GM23338 (cell line): ENCODE results near the gene AFAP1L1. TPM values are rescaled to one million over a fixed set of nuclear protein-coding genes. Genes with fewer than 3 reads are reported as not detected.
A peak's percentile ranks its signal among the peaks of the same experiment; 100 is the strongest.

ENCODE experiments used
- ATAC-seq: fragments of 200-7000 bp; cut with Tn5 transposase; 3 replicates; pipeline ENCODE4 v1.9.1; 2020
- DNase-seq: peaks from one replicate; pipeline ENCODE4 v3.0.0-alpha.2; 2015; ENCODE audit warnings: low spot score
- H2AFZ ChIP-seq: fragments of 200-600 bp; sonication (generic); 2 replicates; pipeline ENCODE4 v1.8.0; 2016; ENCODE audit warnings: antibody characterized with exemption, mild to moderate bottlenecking, moderate library complexity
- H3F3A ChIP-seq: fragments of 200-600 bp; sonication (generic); replicated peaks from 2 replicates; pipeline ENCODE4 v1.8.0; 2017; ENCODE audit warnings: antibody characterized with exemption, mixed run types, low read depth
- H3K27ac ChIP-seq: fragments of 200-600 bp; sonication (generic); 2 replicates; pipeline ENCODE4 v1.6.1; 2016; ENCODE audit warnings: low read depth
- H3K27me3 ChIP-seq: fragments of 200-600 bp; sonication (generic); 2 replicates; pipeline ENCODE4 v1.8.0; 2016; ENCODE audit warnings: mild to moderate bottlenecking, mixed run types, moderate library complexity; ENCODE audit not compliant: insufficient read depth
- H3K36me3 ChIP-seq: fragments of 200-600 bp; sonication (generic); 2 replicates; pipeline ENCODE4 v1.8.0; 2016; ENCODE audit warnings: mild to moderate bottlenecking; ENCODE audit not compliant: insufficient read depth
- H3K4me1 ChIP-seq: fragments of 200-600 bp; sonication (generic); 2 replicates; pipeline ENCODE4 v1.8.0; 2016; ENCODE audit warnings: mild to moderate bottlenecking, moderate library complexity; ENCODE audit not compliant: insufficient read depth
- H3K4me2 ChIP-seq: fragments of 200-600 bp; sonication (generic); 2 replicates; pipeline ENCODE4 v1.7.1; 2017; ENCODE audit warnings: mixed run types
- H3K4me3 ChIP-seq: fragments of 200-600 bp; sonication (generic); 2 replicates; pipeline ENCODE4 v1.6.1; 2016; ENCODE audit warnings: mixed run types
- H3K79me2 ChIP-seq: fragments of 200-600 bp; sonication (generic); replicated peaks from 2 replicates; pipeline ENCODE4 v1.8.0; 2017; ENCODE audit warnings: mild to moderate bottlenecking; ENCODE audit not compliant: insufficient read depth
- H3K9me2 ChIP-seq: fragments of 200-600 bp; sonication (generic); 2 replicates; pipeline ENCODE4 v1.8.0; 2017; ENCODE audit not compliant: insufficient read depth
- H4K20me1 ChIP-seq: fragments of 200-600 bp; sonication (generic); replicated peaks from 2 replicates; pipeline ENCODE4 v1.8.0; 2017; ENCODE audit warnings: mild to moderate bottlenecking; ENCODE audit not compliant: insufficient read depth
- H3K27ac Mint-ChIP-seq: 2 replicates; pipeline ENCODE4 v1.8.0; 2020; ENCODE audit warnings: inconsistent platforms, mild to moderate bottlenecking, moderate library complexity, mixed read lengths
- H3K27me3 Mint-ChIP-seq: 3 replicates; pipeline ENCODE4 v1.8.0; 2022; ENCODE audit warnings: low read depth, mild to moderate bottlenecking, moderate library complexity, mixed read lengths, inconsistent platforms; ENCODE audit not compliant: insufficient read depth, poor library complexity
- H3K36me3 Mint-ChIP-seq: 3 replicates; pipeline ENCODE4 v1.8.0; 2021; ENCODE audit warnings: low read depth, mild to moderate bottlenecking, inconsistent platforms, moderate library complexity, mixed read lengths
- H3K4me1 Mint-ChIP-seq: 3 replicates; pipeline ENCODE4 v1.8.0; 2020; ENCODE audit warnings: mild to moderate bottlenecking, inconsistent platforms, mixed read lengths
- H3K4me3 Mint-ChIP-seq: 3 replicates; pipeline ENCODE4 v1.8.0; 2021; ENCODE audit warnings: moderate library complexity, mild to moderate bottlenecking, inconsistent platforms, mixed read lengths
- H3K9me3 Mint-ChIP-seq: 3 replicates; pipeline ENCODE4 v1.8.0; 2020; ENCODE audit warnings: moderate library complexity, mild to moderate bottlenecking, inconsistent platforms, mixed read lengths
- EZH2 ChIP-seq: fragments of 200-600 bp; sonication (generic); IDR thresholded peaks from one replicate; pipeline ENCODE4 v1.8.0; 2017; ENCODE audit warnings: antibody characterized with exemption, mild to moderate bottlenecking, low read depth; ENCODE audit not compliant: unreplicated experiment
- EZH2phosphoT487 ChIP-seq: fragments of 200-600 bp; sonication (generic); IDR thresholded peaks from one replicate; pipeline ENCODE4 v1.8.1; 2018; ENCODE audit warnings: antibody characterized with exemption; ENCODE audit not compliant: unreplicated experiment
- NANOG ChIP-seq: IDR thresholded peaks from 2 replicates; pipeline ENCODE4 v1.6.1; 2016; ENCODE audit warnings: antibody characterized with exemption, borderline replicate concordance
- POLR2AphosphoS5 ChIP-seq: IDR thresholded peaks from 2 replicates; pipeline ENCODE4 v1.6.1; 2016; ENCODE audit warnings: antibody characterized with exemption, low read depth
- REST ChIP-seq: IDR thresholded peaks from one replicate; pipeline ENCODE4 v1.6.1; 2018; ENCODE audit warnings: antibody characterized with exemption; ENCODE audit not compliant: unreplicated experiment
- ZNF114 ChIP-seq: fragments of 250-450 bp; sonication (Bioruptor Pico); IDR thresholded peaks from 2 replicates; pipeline ENCODE4 v1.5.0; 2020; ENCODE audit warnings: mild to moderate bottlenecking, moderate library complexity
- ZNF462 ChIP-seq: fragments of 250-450 bp; sonication (Bioruptor Pico); IDR thresholded peaks from 2 replicates; pipeline ENCODE4 v1.5.0; 2020; ENCODE audit warnings: mild to moderate bottlenecking, moderate library complexity
- polyA plus RNA-seq: library from polyadenylated mRNA; unstranded; fragments of >200 nt; fragmentation: Nextera tagmentation; extraction: Ambion mirVana; gene quantifications from 2 replicates; pipeline ENCODE4 v1.2.1, GENCODE V29; 2016
- total RNA-seq: library from RNA; depleted of rRNA; stranded (reverse); fragments of >200 nt; shearing (Covaris generic); gene quantifications from 2 replicates; pipeline ENCODE4 v1.2.3, GENCODE V29; 2014

AFAP1L1 gene
- total and polyA plus RNA-seq, 2 experiments from 2014 or later = 3.2 to 5.7 TPM

GRCh38 chr5:149254506-149254905, 17.2 kb upstream of the AFAP1L1 start:
- no peak for TF ChIP-seq NANOG
- TF ChIP-seq REST = peak; percentile 75
- peaks cover 6% of the 10 kb centered on the region for H3K27me3 Mint-ChIP-seq
- no peaks in the 10 kb centered on the region for H3K36me3 Mint-ChIP-seq

GRCh38 chr5:149256451-149256850, 15.2 kb upstream of the AFAP1L1 start:
- ATAC-seq = no peak
- no peak overlapping the region for H2AFZ ChIP-seq
- H3K4me2 ChIP-seq = no peak overlapping the region
- no peaks in the 10 kb centered on the region for H3K79me2 ChIP-seq
- H3F3A ChIP-seq = no peaks in the 10 kb centered on the region
- Mint-ChIP-seq H3K27me3 (peaks cover 6% of the 10 kb centered on the region), H3K36me3 (no peaks in the 10 kb centered on the region), H3K9me3 (no peaks in the 10 kb centered on the region), H3K4me1 (no peaks in the 10 kb centered on the region), H3K4me3 (no peak overlapping the region), H3K27ac (no peak overlapping the region)
- H3K27me3 ChIP-seq = no peaks in the 10 kb centered on the region
- H3K36me3 ChIP-seq = no peaks in the 10 kb centered on the region
- H3K9me2 ChIP-seq = no peaks in the 10 kb centered on the region
- H3K4me1 ChIP-seq = no peaks in the 10 kb centered on the region
- no peak for DNase-seq
- H4K20me1 ChIP-seq = no peaks in the 10 kb centered on the region
- TF ChIP-seq ZNF114 (no peak), NANOG (no peak), EZH2phosphoT487 (no peak), POLR2AphosphoS5 (no peak), EZH2 (no peak)
- no peak overlapping the region for H3K27ac ChIP-seq
- no peak overlapping the region for H3K4me3 ChIP-seq

More at GRCh38 chr5:149254506-149254905, 17.2 kb upstream of the AFAP1L1 start:
- no peak overlapping the region for H3K27ac Mint-ChIP-seq
- H3K36me3 ChIP-seq = no peaks in the 10 kb centered on the region
- H3K4me3 ChIP-seq = no peak overlapping the region
- no peaks in the 10 kb centered on the region for H3K27me3 ChIP-seq
- no peaks in the 10 kb centered on the region for H4K20me1 ChIP-seq
- DNase-seq = peak; percentile 68
- no peaks in the 10 kb centered on the region for H3F3A ChIP-seq
- H3K9me2 ChIP-seq = no peaks in the 10 kb centered on the region
- H2AFZ ChIP-seq = no peak overlapping the region
- H3K27ac ChIP-seq = no peak overlapping the region
- no peak overlapping the region for H3K4me3 Mint-ChIP-seq
- H3K4me1 ChIP-seq = no peaks in the 10 kb centered on the region
- no peaks in the 10 kb centered on the region for H3K9me3 Mint-ChIP-seq
- ATAC-seq = peak; percentile 85
- H3K79me2 ChIP-seq = no peaks in the 10 kb centered on the region
- H3K4me2 ChIP-seq = no peak overlapping the region
- no peaks in the 10 kb centered on the region for H3K4me1 Mint-ChIP-seq

GRCh38 chr5:149257131-149257530, 14.5 kb upstream of the AFAP1L1 start:
- Histone ChIP-seq H2AFZ (no peak overlapping the region), H3K27ac (no peak overlapping the region), H3K36me3 (no peaks in the 10 kb centered on the region), H3K27me3 (no peaks in the 10 kb centered on the region), H3F3A (no peaks in the 10 kb centered on the region), H3K4me2 (no peak overlapping the region), H3K79me2 (no peaks in the 10 kb centered on the region), H4K20me1 (no peaks in the 10 kb centered on the region), H3K9me2 (no peaks in the 10 kb centered on the region), H3K4me3 (no peak overlapping the region), H3K4me1 (no peaks in the 10 kb centered on the region)
- no peak overlapping the region for H3K4me3 Mint-ChIP-seq
- DNase-seq = no peak
- H3K36me3 Mint-ChIP-seq = no peaks in the 10 kb centered on the region
- no peaks in the 10 kb centered on the region for H3K9me3 Mint-ChIP-seq
- H3K4me1 Mint-ChIP-seq = no peaks in the 10 kb centered on the region
- H3K27me3 Mint-ChIP-seq = peaks cover 6% of the 10 kb centered on the region
- no peak for ATAC-seq
- no peak overlapping the region for H3K27ac Mint-ChIP-seq
- no peak for TF ChIP-seq ZNF462
- TF ChIP-seq POLR2AphosphoS5 = no peak
